Measurements from ENCODE around the gene MAJIN. TPM values are rescaled to one million over a fixed set of nuclear protein-coding genes. Genes with fewer than 3 reads are reported as not detected.
"Not testable (repeated sequence)": the region's sequence is repeated elsewhere in the genome, so short reads cannot be mapped to it uniquely, and the experiment has no call there.

The MAJIN gene
- total RNA-seq, 1 donor from 2014 or later, result not detected

- no peak for TF ChIP-seq CTCF (conservative IDR thresholded peaks at IDR 0.05; ENCODE audit: low read depth, low read length)
- DNase-seq (ENCODE audit: low read depth), result no peak
- H3K4me3 ChIP-seq (ENCODE audit: low read depth, low read length), result peak overlapping the region; percentile 94
Observed at GRCh38 chr11:65014726-65015227, 42.9 kb upstream of the MAJIN start.

- peak within 1 kb of the TSS; percentile 94 for H3K4me3 ChIP-seq (ENCODE audit: low read depth, low read length)
- no peak for DNase-seq (ENCODE audit: low read depth)
- peak; percentile 74 for TF ChIP-seq CTCF (conservative IDR thresholded peaks at IDR 0.05; ENCODE audit: low read depth, low read length)
Observed at GRCh38 chr11:65013888-65014725, 42.2 kb upstream of the MAJIN start, which contains the start of gene ARL2. ARL2 (plus strand) TSS chr11:65014160; CDS start chr11:65014208, 48 bp downstream.

- no peak for DNase-seq (ENCODE audit: low read depth)
- peak; percentile 76 for TF ChIP-seq CTCF (conservative IDR thresholded peaks at IDR 0.05; ENCODE audit: low read depth, low read length)
- peak overlapping the region; percentile 94 for H3K4me3 ChIP-seq (ENCODE audit: low read depth, low read length)
Observed at GRCh38 chr11:65013130-65013887, 41.4 kb upstream of the MAJIN start.

- no peak overlapping the region for H3K4me3 ChIP-seq (ENCODE audit: low read depth, low read length)
- DNase-seq (ENCODE audit: low read depth), result no peak
- TF ChIP-seq CTCF (conservative IDR thresholded peaks at IDR 0.05; ENCODE audit: low read depth, low read length), result no peak
Observed at GRCh38 chr11:65008873-65009272, 37.0 kb upstream of the MAJIN start.

- H3K4me3 ChIP-seq (ENCODE audit: low read depth, low read length), result no peak overlapping the region
- TF ChIP-seq CTCF (conservative IDR thresholded peaks at IDR 0.05; ENCODE audit: low read depth, low read length), result no peak
- no peak for DNase-seq (ENCODE audit: low read depth)
Observed at GRCh38 chr11:65008016-65008415, 36.1 kb upstream of the MAJIN start.

GRCh38 chr11:65003968-65004367 lies 32.1 kb upstream of the MAJIN start:
- DNase-seq (ENCODE audit: low read depth); H3K4me3 ChIP-seq (ENCODE audit: low read depth, low read length): not testable (repeated sequence)

- no peak for TF ChIP-seq CTCF (conservative IDR thresholded peaks at IDR 0.05; ENCODE audit: low read depth, low read length)
- DNase-seq (ENCODE audit: low read depth), result no peak
- H3K4me3 ChIP-seq (ENCODE audit: low read depth, low read length), result no peak overlapping the region
Observed at GRCh38 chr11:65003282-65003681, 31.4 kb upstream of the MAJIN start.

Data from epithelial cell of proximal tubule (primary cell).